ENCODE data around the gene TIGAR.

DNA sequence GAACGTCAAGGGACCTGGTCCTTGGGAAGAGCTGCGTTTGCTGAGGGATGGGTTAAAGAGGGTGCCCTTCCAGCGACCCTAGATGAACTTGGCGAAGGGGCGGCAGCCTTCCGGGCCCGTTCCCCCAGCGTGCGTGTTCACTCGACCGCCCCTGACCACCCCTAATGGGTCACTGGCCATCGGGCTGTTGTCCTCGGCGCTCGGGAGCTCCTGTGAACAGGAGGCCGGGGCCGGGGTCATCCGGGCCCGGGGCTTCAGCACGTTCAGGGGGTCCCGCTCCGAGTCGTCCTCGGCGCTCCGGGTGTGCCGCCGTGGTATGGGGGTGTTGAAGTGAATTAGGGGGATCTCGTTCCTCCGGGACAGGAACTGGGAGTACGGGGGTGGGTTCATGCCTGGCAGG is 49.3 kb downstream of the TIGAR start:
- TF ChIP-seq, protein P1, sequence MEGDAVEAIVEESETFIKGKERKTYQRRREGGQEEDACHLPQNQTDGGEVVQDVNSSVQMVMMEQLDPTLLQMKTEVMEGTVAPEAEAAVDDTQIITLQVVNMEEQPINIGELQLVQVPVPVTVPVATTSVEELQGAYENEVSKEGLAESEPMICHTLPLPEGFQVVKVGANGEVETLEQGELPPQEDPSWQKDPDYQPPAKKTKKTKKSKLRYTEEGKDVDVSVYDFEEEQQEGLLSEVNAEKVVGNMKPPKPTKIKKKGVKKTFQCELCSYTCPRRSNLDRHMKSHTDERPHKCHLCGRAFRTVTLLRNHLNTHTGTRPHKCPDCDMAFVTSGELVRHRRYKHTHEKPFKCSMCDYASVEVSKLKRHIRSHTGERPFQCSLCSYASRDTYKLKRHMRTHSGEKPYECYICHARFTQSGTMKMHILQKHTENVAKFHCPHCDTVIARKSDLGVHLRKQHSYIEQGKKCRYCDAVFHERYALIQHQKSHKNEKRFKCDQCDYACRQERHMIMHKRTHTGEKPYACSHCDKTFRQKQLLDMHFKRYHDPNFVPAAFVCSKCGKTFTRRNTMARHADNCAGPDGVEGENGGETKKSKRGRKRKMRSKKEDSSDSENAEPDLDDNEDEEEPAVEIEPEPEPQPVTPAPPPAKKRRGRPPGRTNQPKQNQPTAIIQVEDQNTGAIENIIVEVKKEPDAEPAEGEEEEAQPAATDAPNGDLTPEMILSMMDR (IDR thresholded peaks at IDR 0.05) = no peak
- no peak for TF ChIP-seq EZH2phosphoT487 (IDR thresholded peaks at IDR 0.05)
- TF ChIP-seq EZH2 (IDR thresholded peaks at IDR 0.05) = no peak

Measured in neural progenitor cell (in vitro differentiated cells).